Measurements from ENCODE around the gene MGAT4A.

MGAT4A gene

GRCh38 chr2:98698896-98699295, 32.0 kb downstream of the MGAT4A start:
- Histone ChIP-seq H3K36me3 (ENCODE audit: control insufficient read depth, insufficient read depth, low read length) (no peaks in the 10 kb centered on the region), H3K27me3 (replicated peaks; ENCODE audit: control insufficient read depth, insufficient read depth, low read length) (no peaks in the 10 kb centered on the region), H3K4me3 (replicated peaks; ENCODE audit: low read depth, low read length) (no peak overlapping the region)
- no peak for TF ChIP-seq CTCF (IDR thresholded peaks at IDR 0.05; ENCODE audit: insufficient read depth, low read length, poor library complexity, severe bottlenecking)
- no peak for DNase-seq (ENCODE audit: extremely low read depth, insufficient read length)

DNA sequence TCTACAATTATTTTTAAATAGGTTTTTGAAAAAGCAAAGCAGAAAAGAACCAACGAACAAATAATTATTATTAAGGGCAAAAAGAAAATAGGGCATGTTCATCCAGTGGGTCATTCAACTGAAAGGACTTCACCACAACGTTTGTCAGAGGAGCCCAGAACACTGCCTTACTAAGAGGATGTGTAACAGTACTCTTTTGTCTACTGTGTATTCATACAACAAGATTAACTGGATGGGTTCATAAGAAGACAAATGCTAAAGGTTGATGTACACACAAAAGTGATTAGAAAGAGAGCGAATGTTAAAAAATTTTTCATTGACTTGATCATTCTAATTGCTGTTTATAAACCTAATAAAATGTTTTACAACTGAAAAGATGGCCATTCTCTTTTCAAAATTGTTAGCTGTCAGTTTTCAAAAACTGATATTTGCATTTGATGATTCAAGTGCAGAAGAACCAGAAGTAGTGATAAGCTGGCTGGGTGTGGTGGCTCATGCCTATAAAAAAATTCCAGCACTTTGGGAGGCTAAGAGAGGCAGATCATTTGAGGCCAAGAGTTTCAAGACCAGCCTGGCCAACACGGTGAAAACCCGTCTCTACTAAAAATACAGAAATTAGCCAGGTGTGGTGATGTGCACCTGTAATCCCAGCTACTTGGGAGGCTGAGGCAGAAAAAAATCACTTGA, 33.1 kb downstream of the MGAT4A start:
- DNase-seq (ENCODE audit: extremely low read depth, insufficient read length), result no peak
- Histone ChIP-seq H3K27me3 (replicated peaks; ENCODE audit: control insufficient read depth, insufficient read depth, low read length) (no peaks in the 10 kb centered on the region), H3K36me3 (ENCODE audit: control insufficient read depth, insufficient read depth, low read length) (no peaks in the 10 kb centered on the region), H3K4me3 (replicated peaks; ENCODE audit: low read depth, low read length) (no peak overlapping the region)
- no peak for TF ChIP-seq CTCF (IDR thresholded peaks at IDR 0.05; ENCODE audit: insufficient read depth, low read length, poor library complexity, severe bottlenecking)

DNA sequence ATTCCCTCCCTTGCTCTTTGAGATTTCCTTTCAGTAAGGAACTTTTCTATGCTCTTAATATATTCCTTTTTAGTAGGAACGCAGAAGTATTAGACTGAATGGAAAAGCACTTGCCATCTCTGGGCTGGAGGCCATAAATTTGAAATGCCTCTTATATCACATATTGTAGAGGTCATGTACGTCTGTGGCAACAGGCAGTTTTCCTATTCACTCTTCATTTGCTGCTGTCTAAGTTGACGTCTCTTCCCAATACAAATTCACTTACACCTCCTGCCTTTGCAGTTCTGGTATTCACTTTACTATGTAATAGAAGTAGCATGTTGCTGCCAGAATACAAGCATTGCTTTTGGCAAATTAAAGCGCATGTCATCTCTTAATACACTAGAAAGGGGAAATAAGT, 34.7 kb downstream of the MGAT4A start:
- DNase-seq (ENCODE audit: extremely low read depth, insufficient read length), result no peak
- Histone ChIP-seq H3K4me3 (replicated peaks; ENCODE audit: low read depth, low read length) (no peak overlapping the region), H3K36me3 (ENCODE audit: control insufficient read depth, insufficient read depth, low read length) (no peaks in the 10 kb centered on the region), H3K27me3 (replicated peaks; ENCODE audit: control insufficient read depth, insufficient read depth, low read length) (no peaks in the 10 kb centered on the region)
- no peak for TF ChIP-seq CTCF (IDR thresholded peaks at IDR 0.05; ENCODE audit: insufficient read depth, low read length, poor library complexity, severe bottlenecking)

GRCh38 chr2:98695255-98695654, 35.7 kb downstream of the MGAT4A start:
- no peaks in the 10 kb centered on the region for H3K36me3 ChIP-seq (ENCODE audit: control insufficient read depth, insufficient read depth, low read length)
- no peak for DNase-seq (ENCODE audit: extremely low read depth, insufficient read length)
- H3K4me3 ChIP-seq (replicated peaks; ENCODE audit: low read depth, low read length), result no peak overlapping the region
- TF ChIP-seq CTCF (IDR thresholded peaks at IDR 0.05; ENCODE audit: insufficient read depth, low read length, poor library complexity, severe bottlenecking), result no peak
- no peaks in the 10 kb centered on the region for H3K27me3 ChIP-seq (replicated peaks; ENCODE audit: control insufficient read depth, insufficient read depth, low read length)

DNA sequence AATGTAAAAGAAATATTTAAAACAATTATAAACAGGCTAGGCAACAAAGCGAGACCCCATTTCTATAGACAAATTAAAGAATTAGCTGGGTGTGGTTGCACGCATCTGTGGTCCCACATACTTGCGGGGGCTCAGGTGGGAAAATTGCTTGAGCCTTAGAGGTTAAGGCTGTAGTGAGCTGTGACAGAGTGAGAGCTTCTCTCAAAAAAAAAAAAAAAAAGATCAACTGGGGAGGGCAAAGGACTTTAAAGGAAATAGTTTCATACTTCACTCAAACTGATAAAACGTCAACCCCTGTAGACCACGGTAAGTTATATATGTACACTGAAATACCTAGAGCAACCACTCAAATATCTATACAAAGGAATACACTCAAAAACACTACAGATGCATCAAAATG, 37.5 kb downstream of the MGAT4A start:
- no peaks in the 10 kb centered on the region for H3K36me3 ChIP-seq (ENCODE audit: control insufficient read depth, insufficient read depth, low read length)
- TF ChIP-seq CTCF (IDR thresholded peaks at IDR 0.05; ENCODE audit: insufficient read depth, low read length, poor library complexity, severe bottlenecking), result no peak
- H3K27me3 ChIP-seq (replicated peaks; ENCODE audit: control insufficient read depth, insufficient read depth, low read length), result no peaks in the 10 kb centered on the region
- no peak for DNase-seq (ENCODE audit: extremely low read depth, insufficient read length)
- H3K4me3 ChIP-seq (replicated peaks; ENCODE audit: low read depth, low read length), result no peak overlapping the region
